GM18870 (cell line): ENCODE data around the gene AP2A1.

Experiments used
- ATAC-seq: cut with Tn5 transposase; IDR thresholded peaks from one replicate; pipeline ENCODE4 v1.9.1; 2021; ENCODE audit warnings: moderate library complexity; ENCODE audit not compliant: unreplicated experiment

AP2A1 gene

GRCh38 chr19:49766007-49766929, 533 bp upstream of the AP2A1 start:
- peak; percentile 95 for ATAC-seq

GRCh38 chr19:49767381-49767780, 580 bp downstream of the AP2A1 start:
- no peak for ATAC-seq

- ATAC-seq, result no peak
Measured at GRCh38 chr19:49767967-49768581, 1.3 kb downstream of the AP2A1 start.

GRCh38 chr19:49770529-49770928, 3.7 kb downstream of the AP2A1 start:
- ATAC-seq, result no peak

GRCh38 chr19:49771674-49772139, 4.9 kb downstream of the AP2A1 start:
- ATAC-seq, result no peak

GRCh38 chr19:49772850-49773432, 6.1 kb downstream of the AP2A1 start:
- no peak for ATAC-seq

- ATAC-seq, result no peak
Measured at GRCh38 chr19:49773663-49774350, 7.0 kb downstream of the AP2A1 start.

GRCh38 chr19:49774969-49775368, 8.2 kb downstream of the AP2A1 start:
- no peak for ATAC-seq

- no peak for ATAC-seq
Measured at GRCh38 chr19:49775742-49776370, 9.1 kb downstream of the AP2A1 start.

- no peak for ATAC-seq
Measured at GRCh38 chr19:49776371-49776764, 9.6 kb downstream of the AP2A1 start.

GRCh38 chr19:49779731-49780555, 13.1 kb downstream of the AP2A1 start:
- no peak for ATAC-seq

- ATAC-seq, result no peak
Measured at GRCh38 chr19:49780861-49781260, 14.1 kb downstream of the AP2A1 start.

- no peak for ATAC-seq
Measured at GRCh38 chr19:49781394-49781793, 14.6 kb downstream of the AP2A1 start.

GRCh38 chr19:49782515-49782914, 15.7 kb downstream of the AP2A1 start:
- no peak for ATAC-seq

- ATAC-seq, result no peak
Measured at GRCh38 chr19:49786376-49786820, 19.6 kb downstream of the AP2A1 start.

GRCh38 chr19:49787746-49788145, 20.9 kb downstream of the AP2A1 start:
- no peak for ATAC-seq

GRCh38 chr19:49788857-49789256, 22.1 kb downstream of the AP2A1 start:
- no peak for ATAC-seq

- ATAC-seq, result no peak
Measured at GRCh38 chr19:49790866-49791265, 24.1 kb downstream of the AP2A1 start.

GRCh38 chr19:49791776-49792445, 25.1 kb downstream of the AP2A1 start:
- ATAC-seq, result no peak
